Upper lobe of left lung (tissue), 4 donors: ENCODE results near the gene DTNB.

Experiments used
- CTCF ChIP-seq, 6 experiments: fragments of 450-650 bp in 4 of 6; fragments of 200-600 bp in 2 of 6; sonication (generic) in 2 of 6; IDR thresholded peaks; one replicate each; pipeline ENCODE4 v1.5.1; 2016 to 2019; ENCODE audit warnings: antibody characterized with exemption in 6 of 6
- EP300 ChIP-seq, 4 donors: sonication (generic); formaldehyde crosslinking; IDR thresholded peaks; one replicate each; pipeline ENCODE4 v1.5.1; 2017; ENCODE audit warnings: antibody characterized with exemption in 4 of 4, control low read depth in 2 of 4

- TF ChIP-seq CTCF (IDR thresholded peaks at IDR 0.05) (no peak), EP300 (IDR thresholded peaks at IDR 0.05) (no peak)
Observed at GRCh38 chr2:25642298-25642697, 31.1 kb downstream of the DTNB start.
